OCI-LY7 (cell line): ENCODE results near the gene AP1S3. TPM values are rescaled to one million over a fixed set of nuclear protein-coding genes. Genes with fewer than 3 reads are reported as not detected.
A peak's percentile ranks its signal among the peaks of the same experiment; 100 is the strongest.

Experiments used
- BruUV-seq: library from RNA; stranded (reverse); fragments of 400-500 nt; replicated peaks from 2 replicates; lab custom pipeline; 2021; lab: Mats Ljungman, UMichigan
- CTCF ChIA-PET: fragments of 300-600 bp; sonication (Branson Sonifier 250); formaldehyde crosslinking; loops from one replicate; lab custom pipeline; 2022; ENCODE audit warnings: antibody characterized with exemption; ENCODE audit not compliant: unreplicated experiment; lab: Charles Lee
- POLR2A ChIA-PET: fragments of 300-600 bp; sonication (Branson Sonifier 250); formaldehyde crosslinking; loops from one replicate; lab custom pipeline; 2022; ENCODE audit warnings: antibody characterized with exemption; lab: Charles Lee
- DNase-seq: peaks from one replicate; pipeline ENCODE4 v3.0.0-alpha.2; 2015; ENCODE audit warnings: low spot score
- H2AFZ ChIP-seq: fragments of 200-600 bp; sonication (generic), shearing (Covaris generic); 2 replicates; pipeline ENCODE4 v1.6.1; 2014; ENCODE audit warnings: mild to moderate bottlenecking, antibody characterized with exemption, low read length, moderate library complexity
- H3K27ac ChIP-seq: fragments of 200-600 bp; sonication (generic); 2 replicates; pipeline ENCODE4 v1.5.1; 2014; ENCODE audit warnings: mixed run types, low read depth, mild to moderate bottlenecking, moderate library complexity, low read length, inconsistent platforms; ENCODE audit not compliant: poor library complexity, severe bottlenecking
- H3K36me3 ChIP-seq: fragments of 200-600 bp; sonication (generic); 2 replicates; pipeline ENCODE4 v1.6.1; 2014; ENCODE audit warnings: mild to moderate bottlenecking, antibody characterized with exemption, low read length, moderate library complexity, mixed read lengths; ENCODE audit not compliant: insufficient read depth
- H3K4me1 ChIP-seq: fragments of 200-600 bp; sonication (generic); 2 replicates; pipeline ENCODE4 v1.5.1; 2014; ENCODE audit warnings: mild to moderate bottlenecking, low read length; ENCODE audit not compliant: insufficient read depth, poor library complexity, severe bottlenecking
- H3K4me2 ChIP-seq: fragments of 200-600 bp; sonication (generic); 2 replicates; pipeline ENCODE4 v1.6.1; 2014; ENCODE audit warnings: mild to moderate bottlenecking, low read length
- H3K4me3 ChIP-seq: fragments of 200-600 bp; sonication (generic); 2 replicates; pipeline ENCODE4 v1.5.1; 2014; ENCODE audit warnings: mild to moderate bottlenecking, low read depth, low read length; ENCODE audit not compliant: poor library complexity, severe bottlenecking
- H3K79me2 ChIP-seq: fragments of 200-600 bp; sonication (generic); 2 replicates; pipeline ENCODE4 v1.6.1; 2016; ENCODE audit warnings: low read depth, mild to moderate bottlenecking, low read length, moderate library complexity, mixed read lengths; ENCODE audit not compliant: insufficient read depth
- H3K9me2 ChIP-seq: fragments of 200-600 bp; sonication (generic); 2 replicates; pipeline ENCODE4 v1.6.1; 2016; ENCODE audit warnings: mild to moderate bottlenecking, low read length, mixed read lengths; ENCODE audit not compliant: insufficient read depth
- H3K9me3 ChIP-seq: fragments of 200-600 bp; sonication (generic); 2 replicates; pipeline ENCODE4 v1.6.1; 2014; ENCODE audit warnings: mild to moderate bottlenecking, mixed run types, low read length, mixed read lengths
- H4K20me1 ChIP-seq: fragments of 200-600 bp; sonication (generic); 2 replicates; pipeline ENCODE4 v1.6.1; 2014; ENCODE audit warnings: mild to moderate bottlenecking, antibody characterized with exemption, low read length, moderate library complexity, mixed read lengths; ENCODE audit not compliant: insufficient read depth
- CTCF ChIP-seq: fragments of 200-600 bp; sonication (generic); conservative IDR thresholded peaks from 2 replicates; pipeline ENCODE4 v1.5.1; 2014; ENCODE audit warnings: mild to moderate bottlenecking, antibody characterized with exemption, low read length, moderate library complexity, mixed read lengths
- EZH2phosphoT487 ChIP-seq: fragments of 200-600 bp; sonication (generic); IDR thresholded peaks from 2 replicates; pipeline ENCODE4 v1.6.1; 2018; ENCODE audit warnings: low read depth, borderline replicate concordance, mild to moderate bottlenecking, mixed run types, antibody characterized with exemption, low read length, moderate library complexity, mixed read lengths
- intact Hi-C: fragments of 100-400 bp; cut with micrococcal nuclease; formaldehyde crosslinking; loops from one replicate; pipeline ENCODE4 v1.10.0; 2022; ENCODE audit not compliant: unreplicated experiment
- total RNA-seq, 2 experiments: library from RNA; depleted of rRNA in 1 of 2; stranded (reverse); fragments of >200 nt in 1 of 2; shearing (Covaris generic) in 1 of 2; gene quantifications; 2 replicates each; pipeline ENCODE4 v1.2.3, GENCODE V29; 2014 to 2022

Gene AP1S3
- total RNA-seq, 2 experiments from 2014 or later: 11.2 to 32.1 TPM

GRCh38 chr2:223835701-223836532, 1.5 kb downstream of the AP1S3 start:
- H3K4me2 ChIP-seq: peak overlapping the region; percentile 97
- H3K27ac ChIP-seq: peak overlapping the region; percentile 73
- CTCF ChIA-PET: interaction anchor here (0.6 to 1.5 kb wide), 4 partner anchors 34 to 67 kb away, joined by 3 to 4 read pairs (median 4); no protein-coding TSS in a partner anchor
- BruUV-seq: no TSS peak
- TF ChIP-seq EZH2phosphoT487 (no peak), CTCF (no peak)
- H3K36me3 ChIP-seq: peaks cover 6% of the 10 kb centered on the region
- H4K20me1 ChIP-seq: no peaks in the 10 kb centered on the region
- intact Hi-C loops: loop anchor here (1.0 to 10.0 kb wide), 5 partner anchors 37 to 921 kb away; partner anchors contain the start of gene WDFY1
- peak overlapping the region; percentile 83 for H3K4me3 ChIP-seq
- POLR2A ChIA-PET: interaction anchor here (1.1 to 6.1 kb wide), 6 partner anchors 9 to 59 kb away, joined by 4 to 66 read pairs (median 8); no protein-coding TSS in a partner anchor
- H3K9me2 ChIP-seq: no peaks in the 10 kb centered on the region
- H3K4me1 ChIP-seq: peaks cover 52% of the 10 kb centered on the region
- H2AFZ ChIP-seq: no peak overlapping the region; the same call in 1 of the 2 replicates
- peaks cover 33% of the 10 kb centered on the region for H3K79me2 ChIP-seq
- no peaks in the 10 kb centered on the region for H3K9me3 ChIP-seq
- peak; percentile 91 for DNase-seq

GRCh38 chr2:223834431-223834830, 3.0 kb downstream of the AP1S3 start:
- H4K20me1 ChIP-seq: no peaks in the 10 kb centered on the region
- H3K4me2 ChIP-seq: peak overlapping the region; percentile 97; the same call in 1 of the 2 replicates
- H3K27ac ChIP-seq: no peak overlapping the region
- H3K9me3 ChIP-seq: no peaks in the 10 kb centered on the region
- H3K79me2 ChIP-seq: peaks cover 43% of the 10 kb centered on the region
- no TSS peak for BruUV-seq
- POLR2A ChIA-PET: interaction anchor here (0.6 to 6.1 kb wide), 5 partner anchors 12 to 65 kb away, joined by 3 to 66 read pairs (median 10); no protein-coding TSS in a partner anchor
- DNase-seq: no peak
- CTCF ChIA-PET: no interaction called here
- intact Hi-C loops: loop anchor here (10.0 kb wide), 1 partner anchor 920 kb away; no protein-coding TSS in a partner anchor
- H3K4me1 ChIP-seq: peaks cover 64% of the 10 kb centered on the region
- H3K4me3 ChIP-seq: no peak overlapping the region
- TF ChIP-seq CTCF (no peak), EZH2phosphoT487 (no peak)
- H3K9me2 ChIP-seq: no peaks in the 10 kb centered on the region
- H2AFZ ChIP-seq: no peak overlapping the region
- peaks cover 6% of the 10 kb centered on the region for H3K36me3 ChIP-seq
